IMR-90 (cell line): ENCODE measurements around the gene CACNA1I. TPM values are rescaled to one million over a fixed set of nuclear protein-coding genes. Genes with fewer than 3 reads are reported as not detected.

Source experiments
- ATAC-seq: fragments of 200-7000 bp; cut with Tn5 transposase; 2 replicates; pipeline ENCODE4 v1.9.1; 2020; ENCODE audit warnings: low read depth, mild to moderate bottlenecking, moderate library complexity
- BruUV-seq: library from RNA; stranded (reverse); fragments of 400-500 nt; replicated peaks from 2 replicates; lab custom pipeline; 2021; lab: Mats Ljungman, UMichigan
- CTCF ChIA-PET: fragments of 300-600 bp; formaldehyde crosslinking; extraction: SDS; loops from one replicate; lab custom pipeline; 2021; ENCODE audit warnings: antibody characterized with exemption; lab: Yijun Ruan, JAX
- POLR2A ChIA-PET: fragments of 300-600 bp; sonication (Branson Sonifier 250); formaldehyde crosslinking; loops from one replicate; lab custom pipeline; 2022; ENCODE audit warnings: antibody characterized with exemption; ENCODE audit not compliant: unreplicated experiment; lab: Charles Lee
- DNase-seq: peaks from one replicate; pipeline ENCODE4 v3.0.0; 2013
- H2AFZ ChIP-seq: replicated peaks from 2 replicates; pipeline ENCODE3; 2013; ENCODE audit warnings: low read length, mild to moderate bottlenecking; ENCODE audit not compliant: poor library complexity
- H2AK5ac ChIP-seq: 2 replicates; pipeline ENCODE4 v1.6.1; 2013; ENCODE audit warnings: low read depth, low read length, inconsistent platforms
- H2AK9ac ChIP-seq: replicated peaks from 2 replicates; pipeline ENCODE3; 2013; ENCODE audit warnings: mild to moderate bottlenecking, low read depth, low read length, moderate library complexity; ENCODE audit not compliant: poor library complexity
- H2BK120ac ChIP-seq: 2 replicates; pipeline ENCODE4 v1.6.1; 2013; ENCODE audit warnings: low read depth, low read length, inconsistent platforms
- H2BK15ac ChIP-seq: 3 replicates; pipeline ENCODE4 v1.6.1; 2013; ENCODE audit warnings: low read depth, low read length, inconsistent platforms
- H2BK20ac ChIP-seq: 2 replicates; pipeline ENCODE4 v1.6.1; 2013; ENCODE audit warnings: low read depth, mild to moderate bottlenecking, inconsistent platforms, low read length, moderate library complexity
- H2BK5ac ChIP-seq: 2 replicates; pipeline ENCODE4 v1.6.1; 2013; ENCODE audit warnings: mild to moderate bottlenecking, low read depth, low read length, inconsistent platforms; ENCODE audit not compliant: poor library complexity, severe bottlenecking
- H3K14ac ChIP-seq: replicated peaks from 2 replicates; pipeline ENCODE4 v1.6.1; 2013; ENCODE audit warnings: low read depth, low read length, inconsistent platforms
- H3K18ac ChIP-seq: 2 replicates; pipeline ENCODE4 v1.6.1; 2013; ENCODE audit warnings: low read depth, low read length, control low read depth
- H3K23ac ChIP-seq: 2 replicates; pipeline ENCODE4 v1.6.1; 2013; ENCODE audit warnings: low read depth, low read length, inconsistent platforms
- H3K27ac ChIP-seq: 2 replicates; pipeline ENCODE4 v1.5.1; 2013; ENCODE audit warnings: mild to moderate bottlenecking, control low read depth, low read length; ENCODE audit not compliant: insufficient read depth
- H3K27me3 ChIP-seq: 2 replicates; pipeline ENCODE4 v1.6.1; 2013; ENCODE audit warnings: low read length; ENCODE audit not compliant: control insufficient read depth, insufficient read depth
- H3K36me3 ChIP-seq: 2 replicates; pipeline ENCODE4 v1.6.1; 2013; ENCODE audit warnings: low read length, mixed read lengths; ENCODE audit not compliant: control insufficient read depth, insufficient read depth
- H3K4ac ChIP-seq: 2 replicates; pipeline ENCODE4 v1.6.1; 2013; ENCODE audit warnings: low read depth, low read length, inconsistent platforms
- H3K4me1 ChIP-seq: 2 replicates; pipeline ENCODE4 v1.6.1; 2013; ENCODE audit warnings: low read length, mixed read lengths; ENCODE audit not compliant: control insufficient read depth, insufficient read depth
- H3K4me2 ChIP-seq: 2 replicates; pipeline ENCODE4 v1.6.1; 2013; ENCODE audit warnings: low read depth, mild to moderate bottlenecking, control low read depth, low read length, moderate library complexity
- H3K4me3 ChIP-seq: 2 replicates; pipeline ENCODE4 v1.5.1; 2013; ENCODE audit warnings: low read depth, mild to moderate bottlenecking, control low read depth, low read length, moderate library complexity; ENCODE audit not compliant: insufficient read depth
- H3K56ac ChIP-seq: 2 replicates; pipeline ENCODE4 v1.6.1; 2013; ENCODE audit warnings: low read length, inconsistent platforms; ENCODE audit not compliant: insufficient read depth; ENCODE audit errors: extremely low read depth
- H3K79me1 ChIP-seq, 2 experiments: 2 replicates each; pipeline ENCODE4 v1.6.1; 2013; ENCODE audit warnings: low read length in 2 of 2, inconsistent platforms in 1 of 2, low read depth in 1 of 2
- H3K9ac ChIP-seq: 2 replicates; pipeline ENCODE4 v1.6.1; 2013; ENCODE audit warnings: low read depth, low read length, control low read depth
- H3K9me1 ChIP-seq: 2 replicates; pipeline ENCODE4 v1.6.1; 2013; ENCODE audit warnings: low read length, inconsistent platforms; ENCODE audit not compliant: insufficient read depth
- H3K9me3 ChIP-seq: 2 replicates; pipeline ENCODE4 v1.6.1; 2013; ENCODE audit warnings: low read length; ENCODE audit not compliant: control insufficient read depth, insufficient read depth
- H4K20me1 ChIP-seq: 2 replicates; pipeline ENCODE4 v1.6.1; 2013; ENCODE audit warnings: low read length, inconsistent platforms; ENCODE audit not compliant: insufficient read depth
- H4K5ac ChIP-seq: 2 replicates; pipeline ENCODE4 v1.6.1; 2013; ENCODE audit warnings: mild to moderate bottlenecking, low read depth, low read length, control low read depth
- H4K8ac ChIP-seq, 2 experiments: 2 replicates each; pipeline ENCODE4 v1.6.1; 2013; ENCODE audit warnings: low read depth in 2 of 2, low read length in 2 of 2, control low read depth in 1 of 2, inconsistent platforms in 1 of 2
- H4K91ac ChIP-seq: 2 replicates; pipeline ENCODE4 v1.6.1; 2013; ENCODE audit warnings: low read depth, low read length, inconsistent platforms; ENCODE audit not compliant: insufficient read depth
- BHLHE40 ChIP-seq: fragments of 150-350 bp; IDR thresholded peaks from 2 replicates; pipeline ENCODE4 v1.6.1; 2016; ENCODE audit warnings: mild to moderate bottlenecking, low read depth, low read length
- CEBPB ChIP-seq: IDR thresholded peaks from 2 replicates; pipeline ENCODE4 v1.6.1; 2012; ENCODE audit warnings: low read depth, low read length, improper control_type of control experiment
- CHD1 ChIP-seq: IDR thresholded peaks from 2 replicates; pipeline ENCODE4 v1.6.1; 2012; ENCODE audit warnings: low read depth, low read length, improper control_type of control experiment
- FOS ChIP-seq: fragments of 150-350 bp; IDR thresholded peaks from 2 replicates; pipeline ENCODE4 v1.6.1; 2016; ENCODE audit warnings: low read depth, low read length
- MAFK ChIP-seq: IDR thresholded peaks from 2 replicates; pipeline ENCODE4 v1.6.1; 2012; ENCODE audit warnings: low read depth, low read length, improper control_type of control experiment
- MXI1 ChIP-seq: IDR thresholded peaks from 2 replicates; pipeline ENCODE4 v1.6.1; 2012; ENCODE audit warnings: low read depth, mild to moderate bottlenecking, low read length, moderate library complexity, borderline replicate concordance
- NFE2L2 ChIP-seq: fragments of 150-350 bp; IDR thresholded peaks from 2 replicates; pipeline ENCODE4 v1.6.1; 2016; ENCODE audit warnings: low read depth, mild to moderate bottlenecking, low read length
- POLR2A ChIP-seq: IDR thresholded peaks from 2 replicates; pipeline ENCODE4 v1.6.1; 2012; ENCODE audit warnings: mild to moderate bottlenecking, low read depth, low read length
- RAD21 ChIP-seq: IDR thresholded peaks from 2 replicates; pipeline ENCODE4 v1.6.1; 2012; ENCODE audit warnings: low read length, improper control_type of control experiment
- RCOR1 ChIP-seq: IDR thresholded peaks from 2 replicates; pipeline ENCODE4 v1.6.1; 2012; ENCODE audit warnings: mild to moderate bottlenecking, low read length, improper control_type of control experiment; ENCODE audit not compliant: insufficient replicate concordance
- SMC3 ChIP-seq: fragments of 150-350 bp; IDR thresholded peaks from 2 replicates; pipeline ENCODE4 v1.6.1; 2016; ENCODE audit warnings: low read depth, mild to moderate bottlenecking, antibody characterized with exemption, low read length, moderate library complexity
- WGBS, 2 experiments: methylation state at CpG; one replicate each; pipeline versions ENCODE4 v1.1.5 to v1.1.7; 2013; ENCODE audit warnings: missing lambda C conversion rate in 2 of 2; ENCODE audit not compliant: insufficient read length in 1 of 2; ENCODE audit errors: extremely low coverage in 2 of 2; 5-methylcytosine and 5-hydroxymethylcytosine counted together
- dilution Hi-C: fragments of 300-500 bp; cut with HindIII; formaldehyde crosslinking; loops from one replicate; pipeline ENCODE4 v1.14.3; 2018; ENCODE audit warnings: low sequenced_read_pairs; ENCODE audit not compliant: unreplicated experiment
- in situ Hi-C: fragments of 300-500 bp; cut with MboI; formaldehyde crosslinking; loops from 3 replicates; pipeline ENCODE4 v1.14.3; 2019; ENCODE audit warnings: low sequenced_read_pairs, inconsistent platforms, mixed read lengths
- intact Hi-C: fragments of 100-400 bp; cut with micrococcal nuclease; formaldehyde crosslinking; loops from 2 replicates; pipeline ENCODE4 v1.10.0; 2022
- polyA plus RNA-seq, 3 experiments: library from polyadenylated mRNA; depleted of rRNA; stranded (reverse); fragments of >200 nt; gene quantifications; 2 replicates each; pipeline ENCODE4 v1.2.3, GENCODE V29; 2012; ENCODE audit warnings: low replicate concordance in 1 of 3
- total RNA-seq: library from RNA; depleted of rRNA; stranded (reverse); fragments of >200 nt; gene quantifications from 2 replicates; pipeline ENCODE4 v1.2.3, GENCODE V29; 2012
- TF ChIP-seq, protein P1 (sequence below): conservative IDR thresholded peaks from 2 replicates; pipeline ENCODE4 v1.5.1; 2012; ENCODE audit warnings: mild to moderate bottlenecking, low read depth, low read length, improper control_type of control experiment

CACNA1I gene
- total and polyA plus RNA-seq, 2 of the 4 experiments (the other 2 are of a cell fraction), result under 0.01 to 0.02 TPM

DNA sequence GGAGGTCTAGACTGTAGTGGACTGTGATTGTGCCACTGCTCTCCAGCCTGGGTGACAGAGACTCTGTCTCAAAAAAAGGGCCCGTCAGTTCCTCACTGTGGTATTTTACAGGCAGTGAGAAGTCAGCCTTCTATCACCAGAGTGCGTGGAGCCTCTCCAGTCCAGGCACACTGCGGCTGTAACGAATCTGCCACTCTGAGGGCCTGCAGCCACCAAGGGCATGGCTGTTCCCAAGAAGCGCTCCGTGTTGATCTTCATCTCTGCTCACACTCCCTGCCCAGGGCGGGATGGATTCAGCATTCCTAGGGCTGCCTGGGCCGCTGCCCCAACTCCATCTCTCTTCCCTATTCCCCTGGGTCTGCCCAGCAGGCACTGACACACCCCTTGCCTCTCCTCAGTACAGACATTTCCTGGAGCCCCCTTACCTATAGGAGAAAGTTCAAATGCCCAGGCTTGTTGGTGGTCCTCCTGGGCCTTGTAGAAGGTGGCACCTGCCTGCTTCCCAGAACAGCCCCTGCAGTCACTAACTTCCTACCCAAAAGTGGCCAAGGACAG lies 148.4 kb downstream of the CACNA1I start:
- Histone ChIP-seq H3K36me3 (no peaks in the 10 kb centered on the region), H3K9me1 (no peaks in the 10 kb centered on the region), H3K79me1 (no peaks in the 10 kb centered on the region), H3K27ac (no peak overlapping the region), H4K20me1 (no peaks in the 10 kb centered on the region), H4K8ac (no peak overlapping the region), H2BK5ac (no peak overlapping the region), H3K23ac (no peak overlapping the region), H2BK20ac (no peak overlapping the region), H4K91ac (no peak overlapping the region), H3K4me3 (no peak overlapping the region), H2AFZ (no peak overlapping the region), H4K5ac (no peak overlapping the region), H2BK120ac (no peak overlapping the region), H2AK9ac (no peak overlapping the region), H3K18ac (no peak overlapping the region), H3K9me3 (no peaks in the 10 kb centered on the region), H3K4me1 (peaks cover 2% of the 10 kb centered on the region; the same call in 1 of the 2 replicates), H3K4me2 (no peak overlapping the region), H3K27me3 (peaks cover 42% of the 10 kb centered on the region), H3K14ac (no peak overlapping the region), H3K9ac (no peak overlapping the region), H3K56ac (no peak overlapping the region), H2BK15ac (no peak overlapping the region), H3K4ac (no peak overlapping the region), H2AK5ac (no peak overlapping the region)
- no TSS peak for BruUV-seq
- 80% methylated on average over 1 of the region's 8 CpGs; no CpG with 5 or more reads in 1 of the 2 experiments for WGBS, 2 experiments
- ChIA-PET CTCF (no interaction called here), POLR2A (no interaction called here)
- ATAC-seq (no peak), DNase-seq (no peak)
- in situ Hi-C loops (no loop called here), intact Hi-C loops (no loop called here), dilution Hi-C loops (no loop called here)
- TF ChIP-seq FOS, result no peak
- no peak for TF ChIP-seq MAFK
- no peak for TF ChIP-seq CEBPB
- no peak for TF ChIP-seq POLR2A
- TF ChIP-seq, protein P1, sequence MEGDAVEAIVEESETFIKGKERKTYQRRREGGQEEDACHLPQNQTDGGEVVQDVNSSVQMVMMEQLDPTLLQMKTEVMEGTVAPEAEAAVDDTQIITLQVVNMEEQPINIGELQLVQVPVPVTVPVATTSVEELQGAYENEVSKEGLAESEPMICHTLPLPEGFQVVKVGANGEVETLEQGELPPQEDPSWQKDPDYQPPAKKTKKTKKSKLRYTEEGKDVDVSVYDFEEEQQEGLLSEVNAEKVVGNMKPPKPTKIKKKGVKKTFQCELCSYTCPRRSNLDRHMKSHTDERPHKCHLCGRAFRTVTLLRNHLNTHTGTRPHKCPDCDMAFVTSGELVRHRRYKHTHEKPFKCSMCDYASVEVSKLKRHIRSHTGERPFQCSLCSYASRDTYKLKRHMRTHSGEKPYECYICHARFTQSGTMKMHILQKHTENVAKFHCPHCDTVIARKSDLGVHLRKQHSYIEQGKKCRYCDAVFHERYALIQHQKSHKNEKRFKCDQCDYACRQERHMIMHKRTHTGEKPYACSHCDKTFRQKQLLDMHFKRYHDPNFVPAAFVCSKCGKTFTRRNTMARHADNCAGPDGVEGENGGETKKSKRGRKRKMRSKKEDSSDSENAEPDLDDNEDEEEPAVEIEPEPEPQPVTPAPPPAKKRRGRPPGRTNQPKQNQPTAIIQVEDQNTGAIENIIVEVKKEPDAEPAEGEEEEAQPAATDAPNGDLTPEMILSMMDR, result no peak
- no peak for TF ChIP-seq RAD21
- no peak for TF ChIP-seq MXI1
- TF ChIP-seq SMC3, result no peak
- TF ChIP-seq NFE2L2, result no peak
- TF ChIP-seq CHD1, result no peak
- TF ChIP-seq RCOR1, result no peak
- no peak for TF ChIP-seq BHLHE40
